Astrocyte (in vitro differentiated cells and primary cell): ENCODE results near the gene PAMR1. TPM values are rescaled to one million over a fixed set of nuclear protein-coding genes. Genes with fewer than 3 reads are reported as not detected.
A peak's percentile ranks its signal among the peaks of the same experiment; 100 is the strongest.

ENCODE experiments used
- DNase-seq: peaks from one replicate; pipeline ENCODE4 v3.0.0-alpha.2; 2010; ENCODE audit warnings: low read depth
- FAIRE-seq: peaks from 2 replicates; lab custom pipeline; 2011; peaks lifted over from hg19 to GRCh38; lab: Jason Lieb, UNC
- H2AFZ ChIP-seq: 2 replicates; pipeline ENCODE4 v1.6.0; 2012; ENCODE audit warnings: low read depth, low read length, inconsistent platforms
- H3K27ac ChIP-seq: 2 replicates; pipeline ENCODE4 v1.5.1; 2011; ENCODE audit warnings: low read depth, low read length, inconsistent platforms
- H3K27me3 ChIP-seq: 2 replicates; pipeline ENCODE4 v1.6.0; 2011; ENCODE audit warnings: low read length, inconsistent platforms; ENCODE audit not compliant: insufficient read depth
- H3K36me3 ChIP-seq: 2 replicates; pipeline ENCODE4 v1.5.1; 2011; ENCODE audit warnings: low read length, inconsistent platforms; ENCODE audit not compliant: insufficient read depth
- H3K4me1 ChIP-seq: 2 replicates; pipeline ENCODE4 v1.5.1; 2011; ENCODE audit warnings: low read length, inconsistent platforms; ENCODE audit not compliant: insufficient read depth
- H3K4me2 ChIP-seq: 2 replicates; pipeline ENCODE4 v1.6.0; 2012; ENCODE audit warnings: low read length, inconsistent platforms
- H3K4me3 ChIP-seq: 2 replicates; pipeline ENCODE4 v1.5.1; 2011; ENCODE audit warnings: low read depth, mild to moderate bottlenecking, low read length, inconsistent platforms; ENCODE audit not compliant: insufficient read depth
- H3K79me2 ChIP-seq: 2 replicates; pipeline ENCODE4 v1.6.0; 2012; ENCODE audit warnings: mild to moderate bottlenecking, low read length, inconsistent platforms; ENCODE audit not compliant: insufficient read depth
- H3K9ac ChIP-seq: 2 replicates; pipeline ENCODE4 v1.6.0; 2012; ENCODE audit warnings: mild to moderate bottlenecking, low read length, inconsistent platforms
- H3K9me3 ChIP-seq: 2 replicates; pipeline ENCODE4 v1.5.1; 2012; ENCODE audit warnings: low read depth, mild to moderate bottlenecking, low read length, inconsistent platforms; ENCODE audit not compliant: insufficient read depth
- H4K20me1 ChIP-seq: 2 replicates; pipeline ENCODE4 v1.6.0; 2012; ENCODE audit warnings: low read length, inconsistent platforms; ENCODE audit not compliant: insufficient read depth
- H3K27ac Mint-ChIP-seq: one replicate; pipeline ENCODE4 v1.8.0; 2021; ENCODE audit warnings: mild to moderate bottlenecking, mixed read lengths; ENCODE audit not compliant: unreplicated experiment
- H3K27me3 Mint-ChIP-seq: one replicate; pipeline ENCODE4 v1.8.0; 2021; ENCODE audit warnings: low read depth, mixed read lengths; ENCODE audit not compliant: unreplicated experiment
- H3K36me3 Mint-ChIP-seq: one replicate; pipeline ENCODE4 v1.8.0; 2021; ENCODE audit warnings: low read depth, mixed read lengths; ENCODE audit not compliant: unreplicated experiment
- H3K4me1 Mint-ChIP-seq: one replicate; pipeline ENCODE4 v1.8.0; 2021; ENCODE audit warnings: low read depth, mixed read lengths; ENCODE audit not compliant: unreplicated experiment
- H3K4me3 Mint-ChIP-seq: one replicate; pipeline ENCODE4 v1.8.0; 2021; ENCODE audit warnings: mild to moderate bottlenecking, moderate library complexity, mixed read lengths; ENCODE audit not compliant: unreplicated experiment
- H3K9me3 Mint-ChIP-seq: one replicate; pipeline ENCODE4 v1.8.0; 2021; ENCODE audit warnings: mild to moderate bottlenecking, mixed read lengths; ENCODE audit not compliant: unreplicated experiment
- CTCF ChIP-seq: IDR thresholded peaks from 2 replicates; pipeline ENCODE4 v1.5.1; 2011; ENCODE audit warnings: low read depth, mild to moderate bottlenecking, inconsistent platforms, low read length, moderate library complexity; ENCODE audit not compliant: insufficient read depth
- EZH2 ChIP-seq: IDR thresholded peaks from 2 replicates; pipeline ENCODE4 v1.6.1; 2012; ENCODE audit warnings: mild to moderate bottlenecking, low read length, inconsistent platforms; ENCODE audit not compliant: insufficient read depth
- total RNA-seq: library from RNA; stranded (reverse); gene quantifications from 2 replicates; pipeline ENCODE4 v1.2.1, GENCODE V29; 2021

The PAMR1 gene
- total RNA-seq, 1 donor from 2014 or later: 12.6 TPM

DNA sequence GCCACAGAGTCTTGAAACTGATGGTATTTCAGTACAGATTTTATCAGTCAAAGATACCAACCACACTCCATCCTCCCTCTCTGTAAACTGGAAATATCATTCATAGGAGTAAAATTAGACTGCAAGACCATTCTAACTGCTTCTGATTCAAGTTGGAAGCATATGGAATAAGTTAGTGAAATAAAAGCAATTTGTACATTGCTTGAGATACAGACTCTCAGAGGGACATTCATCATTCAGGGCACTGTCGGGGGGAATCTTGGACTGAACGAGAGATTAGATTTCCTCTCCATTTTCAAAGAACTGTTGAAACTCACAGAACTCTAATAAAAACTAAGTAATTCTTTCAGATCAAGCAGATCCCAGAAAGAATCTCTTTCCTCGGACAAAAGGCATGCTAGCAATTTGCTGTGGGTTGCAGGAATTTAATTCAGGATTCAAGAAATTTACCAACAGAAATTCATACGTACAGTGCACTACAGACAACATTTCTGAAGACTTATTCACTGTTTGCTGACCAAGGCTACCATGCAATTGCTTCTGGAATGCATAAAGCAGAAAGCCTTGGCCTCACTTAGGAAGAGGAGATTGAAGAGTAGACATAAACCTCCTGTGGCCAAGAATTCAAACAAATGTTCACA lies 34.1 kb downstream of the PAMR1 start:
- no peaks in the 10 kb centered on the region for H3K9me3 ChIP-seq
- H3K4me2 ChIP-seq: peak overlapping the region; percentile 64
- H2AFZ ChIP-seq: no peak overlapping the region
- H3K9ac ChIP-seq: peak overlapping the region; percentile 59
- FAIRE-seq (peak; percentile 87), DNase-seq (peak; percentile 98)
- no peaks in the 10 kb centered on the region for H3K27me3 ChIP-seq
- H3K36me3 ChIP-seq: no peaks in the 10 kb centered on the region
- Mint-ChIP-seq H3K9me3 (peaks cover 6% of the 10 kb centered on the region), H3K4me3 (no peak overlapping the region), H3K4me1 (peaks cover 26% of the 10 kb centered on the region), H3K36me3 (peaks cover 13% of the 10 kb centered on the region), H3K27ac (peak overlapping the region; percentile 96), H3K27me3 (peaks cover 2% of the 10 kb centered on the region)
- peaks cover 14% of the 10 kb centered on the region for H3K4me1 ChIP-seq
- H3K79me2 ChIP-seq: no peaks in the 10 kb centered on the region
- H3K4me3 ChIP-seq: peak overlapping the region; percentile 2
- H4K20me1 ChIP-seq: no peaks in the 10 kb centered on the region
- no peak for TF ChIP-seq CTCF
- peak overlapping the region; percentile 77 for H3K27ac ChIP-seq

GRCh38 chr11:35488117-35488516 lies 37.3 kb downstream of the PAMR1 start:
- H3K9me3 Mint-ChIP-seq: peaks cover 5% of the 10 kb centered on the region
- Histone ChIP-seq H3K79me2 (no peaks in the 10 kb centered on the region), H3K9me3 (peaks cover under 1% of the 10 kb centered on the region), H3K4me3 (no peak overlapping the region), H3K4me1 (peaks cover 33% of the 10 kb centered on the region), H2AFZ (no peak overlapping the region), H3K27ac (no peak overlapping the region), H3K36me3 (no peaks in the 10 kb centered on the region), H3K4me2 (no peak overlapping the region), H4K20me1 (no peaks in the 10 kb centered on the region), H3K9ac (no peak overlapping the region), H3K27me3 (no peaks in the 10 kb centered on the region)
- H3K36me3 Mint-ChIP-seq: peaks cover 5% of the 10 kb centered on the region
- no peak for FAIRE-seq
- H3K4me3 Mint-ChIP-seq: no peak overlapping the region
- H3K27ac Mint-ChIP-seq: peak overlapping the region; percentile 75
- H3K4me1 Mint-ChIP-seq: peaks cover 32% of the 10 kb centered on the region
- H3K27me3 Mint-ChIP-seq: peaks cover 2% of the 10 kb centered on the region
- DNase-seq: peak; percentile 37
- TF ChIP-seq EZH2 (no peak), CTCF (no peak)

GRCh38 chr11:35487532-35488078 lies 37.8 kb downstream of the PAMR1 start:
- DNase-seq: peak; percentile 57
- H3K27ac Mint-ChIP-seq: peak overlapping the region; percentile 67
- Histone ChIP-seq H3K27ac (no peak overlapping the region), H3K9ac (no peak overlapping the region), H3K27me3 (no peaks in the 10 kb centered on the region), H3K36me3 (no peaks in the 10 kb centered on the region), H3K4me1 (peaks cover 34% of the 10 kb centered on the region), H3K9me3 (peaks cover 4% of the 10 kb centered on the region), H3K4me3 (no peak overlapping the region), H3K79me2 (no peaks in the 10 kb centered on the region), H4K20me1 (no peaks in the 10 kb centered on the region), H3K4me2 (no peak overlapping the region), H2AFZ (no peak overlapping the region)
- peaks cover 30% of the 10 kb centered on the region for H3K4me1 Mint-ChIP-seq
- H3K36me3 Mint-ChIP-seq: peaks cover 5% of the 10 kb centered on the region
- H3K9me3 Mint-ChIP-seq: peaks cover 6% of the 10 kb centered on the region
- H3K4me3 Mint-ChIP-seq: peak overlapping the region; percentile 18
- no peak for TF ChIP-seq EZH2
- TF ChIP-seq CTCF: peak; percentile 62
- H3K27me3 Mint-ChIP-seq: peaks cover 2% of the 10 kb centered on the region
- FAIRE-seq: no peak
